ENCODE results near the gene SEMA5A. TPM values are rescaled to one million over a fixed set of nuclear protein-coding genes. Genes with fewer than 3 reads are reported as not detected.

Gene SEMA5A
- total RNA-seq, 2 experiments from 2014 or later, result 1.1 to 1.7 TPM

DNA sequence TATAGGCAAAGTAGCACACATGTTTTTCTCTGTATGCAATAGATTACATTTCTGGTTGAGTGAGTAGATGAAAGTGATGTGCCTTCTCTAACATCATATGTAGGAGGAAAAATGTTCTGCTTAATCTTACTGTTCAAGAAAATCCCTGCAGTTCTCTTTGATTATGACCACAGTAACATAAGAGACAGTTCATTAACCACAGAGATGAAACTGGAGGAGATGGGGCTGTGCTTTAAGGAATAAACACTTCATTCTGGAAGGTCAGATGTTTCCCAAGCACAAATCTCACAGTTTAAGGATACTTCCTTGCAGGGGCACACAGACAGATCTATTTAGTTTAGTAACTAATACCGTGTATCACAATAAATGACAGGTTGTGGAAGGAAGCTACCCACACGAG lies 150.2 kb downstream of the SEMA5A start:
- Mint-ChIP-seq H3K4me3 (no peak overlapping the region), H3K4me1 (no peaks in the 10 kb centered on the region), H3K36me3 (ENCODE audit: low read depth) (no peaks in the 10 kb centered on the region), H3K27ac (no peak overlapping the region), H3K27me3 (no peaks in the 10 kb centered on the region), H3K9me3 (peaks cover 8% of the 10 kb centered on the region)
- DNase-seq, result no peak
- ChIA-PET CTCF (no interaction called here), POLR2A (no interaction called here)

DNA sequence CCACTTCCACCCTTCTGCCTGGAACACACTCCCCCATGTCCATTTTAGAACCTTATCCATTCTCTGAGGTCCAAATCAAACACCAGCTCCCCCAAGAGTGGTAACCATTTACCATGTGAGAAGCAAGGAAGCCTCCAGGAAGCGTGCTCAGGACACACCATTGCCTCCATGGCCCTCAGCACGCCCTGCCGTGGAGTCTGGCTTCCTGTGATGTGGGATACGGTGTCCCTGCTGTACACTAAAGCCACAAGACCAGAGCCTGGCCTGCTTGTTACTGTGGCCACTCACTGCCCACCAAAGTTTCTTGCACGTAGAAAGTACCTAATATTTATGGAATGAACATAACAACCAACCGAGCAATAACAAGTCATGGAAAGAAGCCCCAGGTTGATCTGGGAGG lies 151.7 kb downstream of the SEMA5A start:
- CTCF ChIA-PET, result no interaction called here
- POLR2A ChIA-PET, result no interaction called here
- H3K4me3 Mint-ChIP-seq, result no peak overlapping the region
- H3K27ac Mint-ChIP-seq, result no peak overlapping the region
- peaks cover 4% of the 10 kb centered on the region for H3K9me3 Mint-ChIP-seq
- no peaks in the 10 kb centered on the region for H3K4me1 Mint-ChIP-seq
- no peaks in the 10 kb centered on the region for H3K36me3 Mint-ChIP-seq (ENCODE audit: low read depth)
- DNase-seq, result no peak
- no peaks in the 10 kb centered on the region for H3K27me3 Mint-ChIP-seq

DNA sequence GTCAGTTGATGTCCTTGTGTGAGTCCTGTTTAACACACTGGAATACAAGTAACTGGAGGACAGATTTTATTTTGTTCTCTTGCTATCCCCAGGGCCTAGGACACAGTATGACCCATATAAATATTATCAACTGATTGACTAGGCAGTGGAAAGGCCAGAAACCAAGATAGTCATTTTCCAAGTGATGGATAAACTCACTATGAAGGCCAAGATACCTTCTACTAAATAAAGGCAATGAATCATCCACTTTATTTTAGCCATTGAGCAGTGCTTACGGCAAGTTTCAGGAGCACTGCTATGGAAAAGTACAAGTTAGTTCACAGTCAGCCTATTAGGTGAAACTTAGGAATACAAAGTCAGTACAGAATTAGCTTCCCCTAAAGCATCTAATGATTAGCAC lies 153.2 kb downstream of the SEMA5A start:
- DNase-seq, result no peak
- Mint-ChIP-seq H3K4me1 (no peaks in the 10 kb centered on the region), H3K4me3 (no peak overlapping the region), H3K36me3 (ENCODE audit: low read depth) (no peaks in the 10 kb centered on the region), H3K9me3 (peaks cover 4% of the 10 kb centered on the region), H3K27ac (no peak overlapping the region), H3K27me3 (no peaks in the 10 kb centered on the region)
- ChIA-PET CTCF (no interaction called here), POLR2A (no interaction called here)

DNA sequence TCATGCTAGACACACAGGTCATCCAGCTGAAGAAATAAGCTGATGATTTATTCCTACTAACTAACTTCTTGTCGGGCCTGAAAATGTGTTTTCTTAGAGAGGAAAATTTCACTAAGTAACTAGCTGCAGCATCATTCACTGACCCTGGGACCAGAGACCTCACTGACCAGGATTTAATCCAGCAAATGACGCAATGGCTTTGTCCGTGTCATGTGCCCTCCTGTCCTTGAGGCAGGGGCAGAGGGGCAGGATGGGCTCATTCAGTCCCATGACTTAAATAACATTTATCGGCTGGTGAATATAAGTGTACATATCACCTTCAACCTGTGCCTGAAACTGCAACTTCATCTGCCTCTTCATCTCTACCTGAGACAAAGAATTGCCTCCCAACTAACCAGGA lies 154.8 kb downstream of the SEMA5A start:
- Mint-ChIP-seq H3K36me3 (ENCODE audit: low read depth) (no peaks in the 10 kb centered on the region), H3K9me3 (peaks cover 2% of the 10 kb centered on the region), H3K27ac (no peak overlapping the region), H3K4me1 (no peaks in the 10 kb centered on the region), H3K4me3 (no peak overlapping the region), H3K27me3 (no peaks in the 10 kb centered on the region)
- ChIA-PET POLR2A (no interaction called here), CTCF (no interaction called here)
- no peak for DNase-seq

DNA sequence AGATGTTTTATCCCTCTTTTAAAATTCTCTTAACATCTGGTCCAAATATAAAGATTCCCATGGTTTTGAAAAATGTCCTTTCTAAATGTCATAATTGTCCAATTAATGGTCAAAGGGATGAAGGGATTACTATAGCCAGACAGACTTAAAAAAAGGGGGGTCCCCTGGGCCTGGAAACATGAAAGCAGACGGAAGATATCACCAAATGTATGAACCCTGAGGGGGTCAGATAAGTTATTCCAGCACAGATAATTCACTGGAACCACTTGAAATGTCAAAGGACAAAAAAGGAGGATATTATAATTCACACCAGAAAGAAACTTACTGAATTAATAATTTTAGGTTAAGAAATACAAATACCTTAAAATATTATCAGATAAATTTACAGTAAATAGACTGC lies 155.8 kb downstream of the SEMA5A start:
- ChIA-PET POLR2A (no interaction called here), CTCF (no interaction called here)
- H3K27ac Mint-ChIP-seq, result no peak overlapping the region

DNA sequence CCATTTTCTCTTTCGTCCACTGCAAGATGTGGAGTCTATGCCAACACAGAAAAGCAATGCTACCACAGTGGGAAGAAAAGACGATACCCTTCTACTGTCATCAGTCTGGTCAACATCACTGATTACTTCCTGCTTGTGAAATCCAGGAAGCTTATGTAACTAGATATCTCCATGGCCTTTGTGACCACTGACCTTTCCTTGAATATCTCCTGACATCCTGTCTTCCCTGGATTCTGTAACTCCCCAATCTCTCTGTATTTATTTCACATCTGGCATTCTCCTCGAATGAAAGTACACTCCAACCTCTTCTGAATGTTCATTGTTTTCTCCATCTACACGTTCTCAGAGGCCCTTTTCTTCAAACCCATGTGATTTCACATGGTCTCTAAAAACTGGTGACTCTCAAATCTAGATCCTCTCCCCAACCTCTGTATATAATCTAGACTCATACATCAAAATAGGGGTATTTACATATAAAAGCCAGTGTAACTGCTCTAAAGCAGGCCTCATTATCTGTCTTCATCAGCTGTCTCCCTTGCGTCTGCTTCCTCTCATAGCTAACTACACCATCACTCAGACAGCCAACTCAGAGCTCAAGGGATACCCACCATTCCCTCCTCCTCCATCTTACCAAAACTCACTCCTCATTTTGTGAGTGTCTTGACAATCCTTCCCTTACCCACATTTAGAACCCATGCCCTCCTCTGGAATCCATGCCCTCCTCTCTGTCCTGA lies 156.8 kb downstream of the SEMA5A start:
- ChIA-PET CTCF (no interaction called here), POLR2A (no interaction called here)
- Mint-ChIP-seq H3K36me3 (ENCODE audit: low read depth) (no peaks in the 10 kb centered on the region), H3K4me3 (no peak overlapping the region), H3K27ac (no peak overlapping the region), H3K27me3 (no peaks in the 10 kb centered on the region), H3K9me3 (peaks cover 3% of the 10 kb centered on the region), H3K4me1 (no peaks in the 10 kb centered on the region)
- no peak for DNase-seq

More for the DNA sequence above, 155.8 kb downstream of the SEMA5A start:
- Mint-ChIP-seq H3K9me3 (peaks cover 3% of the 10 kb centered on the region), H3K27me3 (no peaks in the 10 kb centered on the region), H3K4me1 (no peaks in the 10 kb centered on the region), H3K4me3 (no peak overlapping the region), H3K36me3 (ENCODE audit: low read depth) (no peaks in the 10 kb centered on the region)
- no peak for DNase-seq

DNA sequence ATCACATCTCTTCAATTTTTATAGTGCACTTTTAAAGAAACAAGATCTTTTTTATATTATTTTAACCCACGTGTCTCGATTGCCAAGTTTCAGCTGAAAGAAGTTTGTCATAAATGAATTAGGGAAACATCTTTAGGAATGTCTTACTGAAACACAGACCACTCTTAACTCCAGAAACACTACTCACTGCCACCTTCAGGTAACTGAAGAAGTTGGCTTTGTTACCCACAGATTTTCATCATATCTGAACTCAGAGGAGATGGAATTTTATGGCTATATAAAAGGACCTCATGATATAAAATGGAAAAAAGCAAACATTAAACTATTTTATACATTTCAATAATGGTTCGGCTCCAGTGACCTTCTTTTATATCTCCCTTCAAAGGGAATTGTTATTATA lies 158.0 kb downstream of the SEMA5A start:
- Mint-ChIP-seq H3K9me3 (peaks cover 3% of the 10 kb centered on the region), H3K4me1 (no peaks in the 10 kb centered on the region), H3K27me3 (no peaks in the 10 kb centered on the region), H3K27ac (no peak overlapping the region), H3K4me3 (no peak overlapping the region), H3K36me3 (ENCODE audit: low read depth) (no peaks in the 10 kb centered on the region)
- DNase-seq, result no peak
- ChIA-PET POLR2A (no interaction called here), CTCF (no interaction called here)

DNA sequence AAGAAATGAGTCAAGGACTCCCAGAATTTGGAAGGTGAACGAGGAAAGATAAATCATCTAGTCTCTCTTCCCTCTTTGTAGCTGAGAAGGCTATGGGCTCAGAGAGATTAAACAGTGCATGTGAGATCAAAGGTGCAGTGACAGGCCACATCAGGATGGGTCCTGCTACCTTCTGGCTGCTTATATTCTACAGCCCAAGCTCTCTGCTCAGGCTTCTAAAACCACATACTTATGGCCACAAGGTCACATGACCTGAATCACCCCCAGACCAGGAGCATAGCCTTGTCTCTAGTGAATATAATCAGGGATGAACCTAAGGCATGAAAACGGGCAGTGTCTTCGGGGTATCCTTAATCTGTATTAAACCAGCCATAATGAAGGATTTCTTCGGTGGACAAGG lies 158.9 kb downstream of the SEMA5A start:
- no peak for DNase-seq
- ChIA-PET POLR2A (no interaction called here), CTCF (no interaction called here)
- H3K4me3 Mint-ChIP-seq, result no peak overlapping the region
- no peaks in the 10 kb centered on the region for H3K36me3 Mint-ChIP-seq (ENCODE audit: low read depth)
- peaks cover 3% of the 10 kb centered on the region for H3K9me3 Mint-ChIP-seq
- no peaks in the 10 kb centered on the region for H3K4me1 Mint-ChIP-seq
- H3K27ac Mint-ChIP-seq, result no peak overlapping the region
- H3K27me3 Mint-ChIP-seq, result no peaks in the 10 kb centered on the region

DNA sequence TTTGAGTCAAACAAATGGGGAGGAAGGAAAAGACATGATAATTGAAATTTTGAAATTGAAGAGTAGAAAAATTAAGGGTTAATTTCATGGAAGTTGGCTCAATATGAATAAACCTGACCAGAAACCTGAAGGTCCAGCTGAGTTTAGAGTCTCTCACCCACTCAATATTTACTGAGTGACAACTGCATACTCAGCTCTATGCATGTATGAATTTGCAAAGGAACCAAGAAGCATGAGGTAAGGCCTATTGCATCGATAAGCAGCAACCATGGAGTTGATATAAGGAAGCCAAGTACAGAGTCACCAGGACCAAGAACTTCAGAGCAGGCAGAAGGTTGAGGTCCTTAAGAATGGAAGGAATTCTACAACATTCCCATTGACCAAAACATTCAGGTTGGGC lies 163.4 kb downstream of the SEMA5A start:
- POLR2A ChIA-PET, result no interaction called here

DNA sequence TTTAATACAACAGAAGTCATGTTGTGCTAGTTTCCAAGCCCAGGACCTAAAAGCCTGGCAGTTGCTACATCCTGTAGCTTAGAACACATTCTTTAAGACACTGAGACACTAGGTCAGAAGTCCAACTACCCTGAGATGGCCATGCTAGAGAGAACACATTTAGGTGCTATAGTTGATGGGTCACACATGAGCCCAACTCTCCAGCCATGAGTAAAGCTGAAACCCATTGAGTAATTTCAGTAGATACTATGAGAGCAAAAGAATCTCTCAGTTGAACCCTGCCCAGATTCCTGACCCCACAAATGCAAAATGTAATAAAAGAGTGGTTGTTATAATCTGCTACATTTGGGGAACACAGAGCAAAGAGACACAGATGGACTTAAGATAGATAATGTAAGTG lies 164.4 kb downstream of the SEMA5A start:
- Mint-ChIP-seq H3K9me3 (peaks cover 3% of the 10 kb centered on the region), H3K4me1 (peaks cover 2% of the 10 kb centered on the region), H3K36me3 (ENCODE audit: low read depth) (no peaks in the 10 kb centered on the region), H3K27ac (no peak overlapping the region), H3K4me3 (no peak overlapping the region), H3K27me3 (no peaks in the 10 kb centered on the region)
- DNase-seq, result no peak
- ChIA-PET POLR2A (no interaction called here), CTCF (no interaction called here)

More for the DNA sequence above, 163.4 kb downstream of the SEMA5A start:
- no peak overlapping the region for H3K27ac Mint-ChIP-seq
- peaks cover 2% of the 10 kb centered on the region for H3K4me1 Mint-ChIP-seq
- H3K4me3 Mint-ChIP-seq, result no peak overlapping the region
- peaks cover 3% of the 10 kb centered on the region for H3K9me3 Mint-ChIP-seq
- H3K27me3 Mint-ChIP-seq, result no peaks in the 10 kb centered on the region
- H3K36me3 Mint-ChIP-seq (ENCODE audit: low read depth), result no peaks in the 10 kb centered on the region
- DNase-seq, result no peak
- CTCF ChIA-PET, result interaction anchor here (1.3 kb wide), 1 partner anchor 19 kb away, joined by 4 read pairs; no protein-coding TSS in a partner anchor

DNA sequence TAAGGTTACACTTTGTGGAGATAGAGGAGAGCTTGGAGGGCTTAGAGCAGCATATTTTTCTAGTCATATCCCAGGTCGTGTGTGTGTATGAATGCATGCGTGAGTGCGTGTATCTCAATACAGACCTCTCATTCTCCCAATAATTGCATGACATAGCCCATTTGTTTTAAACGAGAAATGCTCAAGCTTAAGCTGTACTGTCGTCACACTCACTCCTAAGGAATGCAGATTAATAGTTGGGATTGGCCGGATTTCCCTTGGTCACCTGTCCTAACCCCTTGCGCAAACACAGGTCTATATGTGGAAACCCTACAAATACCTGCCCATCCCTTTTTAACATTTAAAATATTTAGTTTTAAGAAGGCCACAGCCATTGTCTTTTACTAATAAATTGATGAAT lies 165.8 kb downstream of the SEMA5A start:
- H3K27me3 Mint-ChIP-seq, result no peaks in the 10 kb centered on the region
- CTCF ChIA-PET, result no interaction called here
- H3K36me3 Mint-ChIP-seq (ENCODE audit: low read depth), result no peaks in the 10 kb centered on the region
- no peak overlapping the region for H3K4me3 Mint-ChIP-seq
- H3K4me1 Mint-ChIP-seq, result peaks cover 2% of the 10 kb centered on the region
- no peak for DNase-seq
- no peak overlapping the region for H3K27ac Mint-ChIP-seq
- peaks cover 6% of the 10 kb centered on the region for H3K9me3 Mint-ChIP-seq
- POLR2A ChIA-PET, result no interaction called here

DNA sequence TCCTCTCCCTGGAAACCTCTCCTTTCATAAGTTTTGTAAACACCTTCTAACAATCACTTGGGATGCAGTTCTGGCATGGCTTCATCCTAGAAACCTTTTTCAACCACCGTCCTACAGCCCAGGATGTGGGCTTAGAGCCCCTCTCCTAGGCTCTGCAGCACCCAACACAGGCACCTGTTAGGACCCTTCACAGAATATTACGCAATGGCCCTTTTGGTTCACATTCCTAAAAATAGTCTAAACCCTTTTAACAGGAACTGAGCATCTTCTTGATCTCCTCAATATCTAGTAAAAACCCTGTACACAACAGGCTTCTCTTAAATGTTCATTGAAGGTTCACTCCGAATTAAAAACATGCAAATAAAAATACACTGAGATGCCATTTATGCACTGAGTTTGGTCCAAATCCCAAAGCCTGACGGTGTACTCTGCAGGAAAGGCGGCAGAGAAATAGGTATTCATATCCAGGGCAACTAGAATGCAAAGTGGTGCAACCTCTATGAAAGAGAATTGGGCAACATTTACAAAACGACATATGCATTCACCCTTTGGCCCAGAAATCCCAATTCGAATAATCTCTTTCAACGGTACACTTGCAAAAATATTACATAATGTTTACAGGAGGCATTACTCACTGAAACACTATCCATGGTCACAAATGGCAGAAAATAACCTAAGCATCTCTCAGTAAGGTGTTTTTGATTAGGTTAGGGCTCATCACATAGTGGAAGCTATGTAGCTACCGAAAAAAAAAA lies 169.3 kb downstream of the SEMA5A start:
- H3K4me1 Mint-ChIP-seq, result peaks cover under 1% of the 10 kb centered on the region
- H3K27me3 Mint-ChIP-seq, result no peaks in the 10 kb centered on the region
- H3K9me3 Mint-ChIP-seq, result peaks cover 15% of the 10 kb centered on the region
- POLR2A ChIA-PET, result no interaction called here
- H3K27ac Mint-ChIP-seq, result no peak overlapping the region
- no peak for DNase-seq
- no peaks in the 10 kb centered on the region for H3K36me3 Mint-ChIP-seq (ENCODE audit: low read depth)
- H3K4me3 Mint-ChIP-seq, result no peak overlapping the region
- CTCF ChIA-PET, result no interaction called here

DNA sequence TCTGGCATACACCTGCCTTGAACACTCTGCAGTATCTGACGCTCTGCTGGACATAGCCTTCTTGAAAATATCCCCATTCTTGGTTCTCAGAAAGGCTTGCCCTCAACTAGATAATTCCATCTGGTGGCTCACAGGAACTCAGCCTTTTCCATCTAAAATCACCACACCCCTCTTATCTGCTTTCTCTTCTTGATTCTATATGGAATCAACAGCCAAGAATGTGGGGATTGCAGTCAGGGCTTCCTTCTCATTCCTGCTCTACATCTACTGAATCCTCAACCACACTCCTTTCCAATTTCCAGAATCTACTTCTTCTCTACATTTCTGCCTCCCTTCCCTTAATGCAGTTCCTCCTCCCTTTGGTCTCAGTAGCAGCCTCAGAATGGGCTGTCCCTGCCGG lies 170.1 kb downstream of the SEMA5A start:
- CTCF ChIA-PET, result no interaction called here
- Mint-ChIP-seq H3K4me1 (no peaks in the 10 kb centered on the region), H3K9me3 (peaks cover 15% of the 10 kb centered on the region), H3K4me3 (no peak overlapping the region), H3K27me3 (no peaks in the 10 kb centered on the region), H3K36me3 (ENCODE audit: low read depth) (no peaks in the 10 kb centered on the region), H3K27ac (no peak overlapping the region)
- no peak for DNase-seq
- POLR2A ChIA-PET, result no interaction called here

DNA sequence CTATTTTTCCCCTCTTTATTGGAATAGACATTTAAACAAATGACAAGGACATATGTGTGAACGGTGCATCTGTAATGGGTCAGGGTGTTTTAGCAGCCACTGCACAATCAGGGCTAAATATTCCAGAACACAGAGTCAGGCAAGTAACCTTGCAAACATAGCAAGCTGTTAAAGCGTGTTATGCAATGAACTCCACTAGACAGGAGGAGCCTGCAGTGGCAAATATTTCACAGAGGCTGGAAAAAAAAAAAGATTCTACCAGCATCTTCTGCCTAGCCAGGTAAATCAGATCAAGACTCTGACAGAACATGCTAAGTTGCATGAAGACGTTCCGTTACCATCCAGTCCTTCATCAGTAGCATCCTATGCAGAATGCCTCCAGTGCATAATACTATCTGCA lies 171.8 kb downstream of the SEMA5A start:
- Mint-ChIP-seq H3K36me3 (ENCODE audit: low read depth) (no peaks in the 10 kb centered on the region), H3K27ac (no peak overlapping the region), H3K4me3 (no peak overlapping the region), H3K4me1 (no peaks in the 10 kb centered on the region), H3K9me3 (peaks cover 21% of the 10 kb centered on the region), H3K27me3 (no peaks in the 10 kb centered on the region)
- POLR2A ChIA-PET, result no interaction called here
- DNase-seq, result no peak
- CTCF ChIA-PET, result no interaction called here

Data from activated CD4-positive, alpha-beta memory T cell treated with anti-CD3 and anti-CD28 coated beads, Interleukin-2, amount 10 ng/mL, durations not matched to agents 7 days and 5 days (primary cell).